ENCODE data around the gene NUP42. TPM values are rescaled to one million over a fixed set of nuclear protein-coding genes. Genes with fewer than 3 reads are reported as not detected.

The NUP42 gene
- total and polyA plus RNA-seq, 9 of the 15 experiments (the other 6 are each of a cell fraction or from before 2014, with no cell fraction given): 41.8 to 86.4 (median 71.2) TPM

DNA sequence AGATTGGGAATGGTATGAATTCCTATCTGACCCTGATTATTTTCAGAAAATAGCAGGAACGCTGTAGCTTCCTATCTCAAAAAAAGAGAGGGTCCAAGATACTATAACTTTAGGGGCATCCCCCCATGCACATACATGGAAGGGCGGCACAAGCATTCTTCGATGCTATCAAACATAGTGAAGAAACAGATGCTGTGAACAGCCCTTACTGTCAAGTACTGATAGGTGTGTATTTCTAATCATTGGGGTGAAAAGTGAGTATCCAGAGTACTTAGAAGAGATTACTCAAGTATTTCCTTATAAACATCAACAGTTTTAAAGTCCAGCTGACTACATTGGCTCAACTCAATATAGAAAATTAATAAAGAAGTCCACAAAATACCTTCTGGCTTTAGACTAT is 17.0 kb upstream of the NUP42 start (continued):
- TF ChIP-seq ZNF133 (CRISPR knock-in tag; IDR thresholded peaks at IDR 0.05) (no peak), POLR3G (IDR thresholded peaks at IDR 0.05; ENCODE audit: extremely low read depth, insufficient read length, insufficient replicate concordance) (no peak), L3MBTL2 (IDR thresholded peaks at IDR 0.05) (no peak), TBP (optimal IDR thresholded peaks at IDR 0.05; ENCODE audit: low read depth, low read length) (no peak), ZBTB17 (CRISPR knock-in tag; IDR thresholded peaks at IDR 0.05) (no peak), TCFL5 (CRISPR knock-in tag; conservative IDR thresholded peaks at IDR 0.05) (no peak), ZNF695 (CRISPR knock-in tag; IDR thresholded peaks at IDR 0.05) (no peak)
- TF ChIP-seq, protein P1, sequence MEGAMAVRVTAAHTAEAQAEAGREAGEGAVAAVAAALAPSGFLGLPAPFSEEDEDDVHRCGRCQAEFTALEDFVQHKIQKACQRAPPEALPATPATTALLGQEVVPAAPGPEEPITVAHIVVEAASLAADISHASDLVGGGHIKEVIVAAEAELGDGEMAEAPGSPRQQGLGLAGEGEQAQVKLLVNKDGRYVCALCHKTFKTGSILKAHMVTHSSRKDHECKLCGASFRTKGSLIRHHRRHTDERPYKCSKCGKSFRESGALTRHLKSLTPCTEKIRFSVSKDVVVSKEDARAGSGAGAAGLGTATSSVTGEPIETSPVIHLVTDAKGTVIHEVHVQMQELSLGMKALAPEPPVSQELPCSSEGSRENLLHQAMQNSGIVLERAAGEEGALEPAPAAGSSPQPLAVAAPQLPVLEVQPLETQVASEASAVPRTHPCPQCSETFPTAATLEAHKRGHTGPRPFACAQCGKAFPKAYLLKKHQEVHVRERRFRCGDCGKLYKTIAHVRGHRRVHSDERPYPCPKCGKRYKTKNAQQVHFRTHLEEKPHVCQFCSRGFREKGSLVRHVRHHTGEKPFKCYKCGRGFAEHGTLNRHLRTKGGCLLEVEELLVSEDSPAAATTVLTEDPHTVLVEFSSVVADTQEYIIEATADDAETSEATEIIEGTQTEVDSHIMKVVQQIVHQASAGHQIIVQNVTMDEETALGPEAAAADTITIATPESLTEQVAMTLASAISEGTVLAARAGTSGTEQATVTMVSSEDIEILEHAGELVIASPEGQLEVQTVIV (CRISPR knock-in tag; IDR thresholded peaks at IDR 0.05; ENCODE audit: borderline replicate concordance): no peak

DNA sequence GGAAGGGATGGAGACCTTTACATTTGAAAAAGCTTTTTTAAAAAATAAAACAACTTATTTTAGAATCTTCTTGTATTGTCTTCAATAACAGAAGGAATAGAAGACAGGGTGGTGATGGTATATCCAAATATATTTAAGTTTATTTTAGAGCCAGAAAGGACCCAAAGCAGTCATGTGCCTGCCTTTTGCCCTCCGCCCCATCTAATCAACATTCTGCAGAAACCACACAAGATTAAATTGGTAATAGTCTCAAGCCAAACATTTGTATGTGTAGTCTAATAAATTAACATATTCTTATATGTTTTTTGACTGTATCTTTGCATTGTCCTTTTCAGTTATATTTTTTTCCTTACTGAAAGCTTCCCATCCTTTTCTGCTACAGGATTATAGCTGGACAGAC is 16.5 kb upstream of the NUP42 start:
- FAIRE-seq: no peak

More for the DNA sequence above, 16.5 kb upstream of the NUP42 start:
- WGBS (ENCODE audit: insufficient coverage, low coverage, missing lambda C conversion rate): 23% methylated on average over 1 of the region's 1 CpG
- Histone ChIP-seq H4K20me1 (replicated peaks; ENCODE audit: control insufficient read depth, insufficient read depth, low read length) (no peaks in the 10 kb centered on the region), H3K9me1 (ENCODE audit: control insufficient read depth, insufficient read depth, low read length) (no peaks in the 10 kb centered on the region), H3K4me2 (ENCODE audit: insufficient read depth, low read length) (no peak overlapping the region), H3K9ac (ENCODE audit: insufficient read depth in 1 of 2, low read depth in 2 of 2, low read length in 2 of 2) (no peak overlapping the region), H3K36me3 (ENCODE audit: control insufficient read depth, insufficient read depth, low read length) (no peaks in the 10 kb centered on the region), H3K79me2 (ENCODE audit: control insufficient read depth, insufficient read depth, low read length) (no peaks in the 10 kb centered on the region), H3K9me3 (replicated peaks; ENCODE audit: control insufficient read depth, insufficient read depth, low read depth, low read length) (no peaks in the 10 kb centered on the region), H3K4me1 (replicated peaks in 1 of 2; ENCODE audit: control insufficient read depth in 2 of 2, insufficient read depth in 2 of 2, low read length in 2 of 2) (no peaks in the 10 kb centered on the region; a peak in 1 of 5 replicates), H2AFZ (ENCODE audit: low read depth, low read length) (no peak overlapping the region), H3K4me3 (no peak overlapping the region), H3K27ac (ENCODE audit: extremely low read depth, low read depth, low read length) (no peak overlapping the region), H3K27me3 (ENCODE audit: control insufficient read depth in 2 of 2, insufficient read depth in 2 of 2, low read length in 2 of 2) (no peaks in the 10 kb centered on the region)
- ChIA-PET POLR2A (interaction anchor here (0.7 to 1.5 kb wide), 2 partner anchors 19 to 153 kb away, joined by 4 to 6 read pairs; no protein-coding TSS in a partner anchor), CTCF (ENCODE audit: low intra/inter-chr PET ratio) (no interaction called here)
- DNase-seq (ENCODE audit: extremely low read depth in 1 of 4, low spot score in 3 of 4) (no peak), ATAC-seq (no peak)
- BruUV-seq (replicated peaks): no TSS peak
- in situ Hi-C loops (cut with MboI): no loop called here
- intact Hi-C loops (cut with micrococcal nuclease): no loop called here
- TF ChIP-seq, protein P2, sequence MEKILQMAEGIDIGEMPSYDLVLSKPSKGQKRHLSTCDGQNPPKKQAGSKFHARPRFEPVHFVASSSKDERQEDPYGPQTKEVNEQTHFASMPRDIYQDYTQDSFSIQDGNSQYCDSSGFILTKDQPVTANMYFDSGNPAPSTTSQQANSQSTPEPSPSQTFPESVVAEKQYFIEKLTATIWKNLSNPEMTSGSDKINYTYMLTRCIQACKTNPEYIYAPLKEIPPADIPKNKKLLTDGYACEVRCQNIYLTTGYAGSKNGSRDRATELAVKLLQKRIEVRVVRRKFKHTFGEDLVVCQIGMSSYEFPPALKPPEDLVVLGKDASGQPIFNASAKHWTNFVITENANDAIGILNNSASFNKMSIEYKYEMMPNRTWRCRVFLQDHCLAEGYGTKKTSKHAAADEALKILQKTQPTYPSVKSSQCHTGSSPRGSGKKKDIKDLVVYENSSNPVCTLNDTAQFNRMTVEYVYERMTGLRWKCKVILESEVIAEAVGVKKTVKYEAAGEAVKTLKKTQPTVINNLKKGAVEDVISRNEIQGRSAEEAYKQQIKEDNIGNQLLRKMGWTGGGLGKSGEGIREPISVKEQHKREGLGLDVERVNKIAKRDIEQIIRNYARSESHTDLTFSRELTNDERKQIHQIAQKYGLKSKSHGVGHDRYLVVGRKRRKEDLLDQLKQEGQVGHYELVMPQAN (IDR thresholded peaks at IDR 0.05; ENCODE audit: borderline replicate concordance): no peak
- TF ChIP-seq KLF13 (tag; IDR thresholded peaks at IDR 0.05; ENCODE audit: borderline replicate concordance, low read depth) (no peak), SAFB2 (IDR thresholded peaks at IDR 0.05; ENCODE audit: borderline replicate concordance, low read depth, low read length, severe bottlenecking) (no peak), PTTG1 (tag; IDR thresholded peaks at IDR 0.05; ENCODE audit: low read depth) (no peak)
- TF ChIP-seq, protein P3, sequence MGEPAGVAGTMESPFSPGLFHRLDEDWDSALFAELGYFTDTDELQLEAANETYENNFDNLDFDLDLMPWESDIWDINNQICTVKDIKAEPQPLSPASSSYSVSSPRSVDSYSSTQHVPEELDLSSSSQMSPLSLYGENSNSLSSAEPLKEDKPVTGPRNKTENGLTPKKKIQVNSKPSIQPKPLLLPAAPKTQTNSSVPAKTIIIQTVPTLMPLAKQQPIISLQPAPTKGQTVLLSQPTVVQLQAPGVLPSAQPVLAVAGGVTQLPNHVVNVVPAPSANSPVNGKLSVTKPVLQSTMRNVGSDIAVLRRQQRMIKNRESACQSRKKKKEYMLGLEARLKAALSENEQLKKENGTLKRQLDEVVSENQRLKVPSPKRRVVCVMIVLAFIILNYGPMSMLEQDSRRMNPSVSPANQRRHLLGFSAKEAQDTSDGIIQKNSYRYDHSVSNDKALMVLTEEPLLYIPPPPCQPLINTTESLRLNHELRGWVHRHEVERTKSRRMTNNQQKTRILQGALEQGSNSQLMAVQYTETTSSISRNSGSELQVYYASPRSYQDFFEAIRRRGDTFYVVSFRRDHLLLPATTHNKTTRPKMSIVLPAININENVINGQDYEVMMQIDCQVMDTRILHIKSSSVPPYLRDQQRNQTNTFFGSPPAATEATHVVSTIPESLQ (CRISPR knock-in tag; IDR thresholded peaks at IDR 0.05): no peak
